Measurements from ENCODE around the gene MAOB.

DNA sequence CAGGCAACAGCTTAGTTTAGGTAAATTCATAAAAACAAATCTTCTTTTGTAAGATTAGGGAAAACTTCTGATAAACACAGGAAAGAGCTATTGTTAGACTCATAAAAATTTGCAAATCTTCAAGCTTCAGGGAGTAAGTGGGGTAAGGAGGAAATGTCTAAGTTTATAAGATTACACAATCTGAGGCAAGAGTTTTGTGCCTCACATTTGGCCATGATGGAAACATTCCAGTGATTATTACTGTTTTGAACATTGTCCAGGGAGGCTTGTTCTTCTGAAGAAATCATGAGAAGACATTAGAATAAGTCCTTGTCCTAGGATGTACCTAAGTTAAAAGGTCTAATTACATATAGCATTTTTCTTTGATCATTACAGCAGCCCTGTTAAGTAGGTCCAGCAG is 72.8 kb downstream of the MAOB start:
- TF ChIP-seq, protein P1, sequence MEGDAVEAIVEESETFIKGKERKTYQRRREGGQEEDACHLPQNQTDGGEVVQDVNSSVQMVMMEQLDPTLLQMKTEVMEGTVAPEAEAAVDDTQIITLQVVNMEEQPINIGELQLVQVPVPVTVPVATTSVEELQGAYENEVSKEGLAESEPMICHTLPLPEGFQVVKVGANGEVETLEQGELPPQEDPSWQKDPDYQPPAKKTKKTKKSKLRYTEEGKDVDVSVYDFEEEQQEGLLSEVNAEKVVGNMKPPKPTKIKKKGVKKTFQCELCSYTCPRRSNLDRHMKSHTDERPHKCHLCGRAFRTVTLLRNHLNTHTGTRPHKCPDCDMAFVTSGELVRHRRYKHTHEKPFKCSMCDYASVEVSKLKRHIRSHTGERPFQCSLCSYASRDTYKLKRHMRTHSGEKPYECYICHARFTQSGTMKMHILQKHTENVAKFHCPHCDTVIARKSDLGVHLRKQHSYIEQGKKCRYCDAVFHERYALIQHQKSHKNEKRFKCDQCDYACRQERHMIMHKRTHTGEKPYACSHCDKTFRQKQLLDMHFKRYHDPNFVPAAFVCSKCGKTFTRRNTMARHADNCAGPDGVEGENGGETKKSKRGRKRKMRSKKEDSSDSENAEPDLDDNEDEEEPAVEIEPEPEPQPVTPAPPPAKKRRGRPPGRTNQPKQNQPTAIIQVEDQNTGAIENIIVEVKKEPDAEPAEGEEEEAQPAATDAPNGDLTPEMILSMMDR (IDR thresholded peaks at IDR 0.05), result no peak
- no peak for TF ChIP-seq POLR2A (IDR thresholded peaks at IDR 0.05)
- TF ChIP-seq EP300 (IDR thresholded peaks at IDR 0.05), result no peak
